MCF 10A (cell line): ENCODE measurements around the gene PTGR3. TPM values are rescaled to one million over a fixed set of nuclear protein-coding genes. Genes with fewer than 3 reads are reported as not detected.
A peak's percentile ranks its signal among the peaks of the same experiment; 100 is the strongest.

Experiments
- BruUV-seq: library from RNA; stranded (reverse); fragments of 400-500 nt; replicated peaks from 2 replicates; lab custom pipeline; 2021; lab: Mats Ljungman, UMichigan
- CTCF ChIA-PET: fragments of 300-600 bp; sonication (Branson Sonifier 250); formaldehyde crosslinking; extraction: SDS; loops from one replicate; lab custom pipeline; 2021; ENCODE audit warnings: antibody characterized with exemption, inconsistent platforms; lab: Yijun Ruan, JAX
- POLR2A ChIA-PET: fragments of 300-600, 350-650 bp; sonication (Branson Sonifier 250); formaldehyde crosslinking; extraction: SDS; loops from one replicate; lab custom pipeline; 2020; ENCODE audit warnings: antibody characterized with exemption, inconsistent platforms; lab: Yijun Ruan, JAX
- DNase-seq: peaks from one replicate; pipeline ENCODE4 v3.0.0-alpha.2; 2018; ENCODE audit not compliant: unreplicated experiment
- H3K27ac Mint-ChIP-seq: one replicate; pipeline ENCODE4 v1.8.0; 2022; ENCODE audit warnings: mild to moderate bottlenecking, low read depth, mixed read lengths; ENCODE audit not compliant: unreplicated experiment
- H3K27me3 Mint-ChIP-seq: one replicate; pipeline ENCODE4 v1.8.0; 2022; ENCODE audit warnings: mixed read lengths; ENCODE audit not compliant: insufficient read depth, unreplicated experiment
- H3K36me3 Mint-ChIP-seq: one replicate; pipeline ENCODE4 v1.8.0; 2022; ENCODE audit warnings: mild to moderate bottlenecking, moderate library complexity, mixed read lengths; ENCODE audit not compliant: insufficient read depth, unreplicated experiment
- H3K4me1 Mint-ChIP-seq: one replicate; pipeline ENCODE4 v1.8.0; 2022; ENCODE audit warnings: mixed read lengths; ENCODE audit not compliant: insufficient read depth, unreplicated experiment
- H3K4me3 Mint-ChIP-seq: one replicate; pipeline ENCODE4 v1.8.0; 2022; ENCODE audit warnings: mild to moderate bottlenecking, moderate library complexity, mixed read lengths; ENCODE audit not compliant: unreplicated experiment
- H3K9me3 Mint-ChIP-seq: one replicate; pipeline ENCODE4 v1.8.0; 2022; ENCODE audit warnings: mixed read lengths; ENCODE audit not compliant: unreplicated experiment
- CTCF ChIP-seq: fragments of 200-600 bp; IDR thresholded peaks from one replicate; pipeline ENCODE4 v1.8.0; 2022; ENCODE audit warnings: antibody characterized with exemption, mild to moderate bottlenecking; ENCODE audit not compliant: unreplicated experiment
- intact Hi-C: fragments of 100-400 bp; cut with micrococcal nuclease; formaldehyde crosslinking; loops from 2 replicates; pipeline ENCODE4 v1.14.1; 2022
- total RNA-seq: library from RNA; stranded (reverse); gene quantifications from 2 replicates; pipeline ENCODE4 v1.2.3, GENCODE V29; 2022

PTGR3 gene
- total RNA-seq, 1 experiment from 2014 or later = 20.6 TPM

- no peaks in the 10 kb centered on the region for H3K9me3 Mint-ChIP-seq
- no peak overlapping the region for H3K4me3 Mint-ChIP-seq
- no peak overlapping the region for H3K27ac Mint-ChIP-seq
- no peak for DNase-seq
- peaks cover 18% of the 10 kb centered on the region for H3K4me1 Mint-ChIP-seq
- POLR2A ChIA-PET = interaction anchor here (0.7 to 1.6 kb wide), 3 partner anchors 9 to 45 kb away, joined by 3 to 6 read pairs (median 5); partner anchors contain the start of gene TSHZ1
- no peaks in the 10 kb centered on the region for H3K27me3 Mint-ChIP-seq
- TF ChIP-seq CTCF = no peak
- CTCF ChIA-PET = no interaction called here
- no TSS peak for BruUV-seq
- H3K36me3 Mint-ChIP-seq = no peaks in the 10 kb centered on the region
- intact Hi-C loops = no loop called here
These were observed 46.2 kb upstream of the PTGR3 start for GRCh38 chr18:75255094-75255493.

GRCh38 chr18:75253784-75254183 lies 44.8 kb upstream of the PTGR3 start:
- POLR2A ChIA-PET = no interaction called here
- CTCF ChIA-PET = no interaction called here
- Mint-ChIP-seq H3K36me3 (no peaks in the 10 kb centered on the region), H3K27me3 (no peaks in the 10 kb centered on the region), H3K27ac (no peak overlapping the region), H3K4me1 (peaks cover 23% of the 10 kb centered on the region), H3K4me3 (no peak overlapping the region), H3K9me3 (no peaks in the 10 kb centered on the region)
- peak; percentile 26 for DNase-seq
- TF ChIP-seq CTCF = no peak
- BruUV-seq = no TSS peak
- intact Hi-C loops = no loop called here

GRCh38 chr18:75253043-75253442 lies 44.1 kb upstream of the PTGR3 start:
- no peaks in the 10 kb centered on the region for H3K27me3 Mint-ChIP-seq
- H3K27ac Mint-ChIP-seq = no peak overlapping the region
- no peaks in the 10 kb centered on the region for H3K9me3 Mint-ChIP-seq
- peaks cover 23% of the 10 kb centered on the region for H3K4me1 Mint-ChIP-seq
- no peak overlapping the region for H3K4me3 Mint-ChIP-seq
- TF ChIP-seq CTCF = no peak
- BruUV-seq = no TSS peak
- CTCF ChIA-PET = no interaction called here
- no peaks in the 10 kb centered on the region for H3K36me3 Mint-ChIP-seq
- POLR2A ChIA-PET = no interaction called here
- intact Hi-C loops = no loop called here
- DNase-seq = no peak

GRCh38 chr18:75252136-75252535 lies 43.2 kb upstream of the PTGR3 start:
- Mint-ChIP-seq H3K4me1 (peaks cover 23% of the 10 kb centered on the region), H3K27me3 (no peaks in the 10 kb centered on the region)
- CTCF ChIA-PET = interaction anchor here (1.3 kb wide), 1 partner anchor 1005 kb away, joined by 8 read pairs; no protein-coding TSS in a partner anchor

More at GRCh38 chr18:75252136-75252535, 43.2 kb upstream of the PTGR3 start:
- intact Hi-C loops = no loop called here
- no TSS peak for BruUV-seq
- no peak for DNase-seq
- Mint-ChIP-seq H3K4me3 (no peak overlapping the region), H3K9me3 (no peaks in the 10 kb centered on the region), H3K36me3 (no peaks in the 10 kb centered on the region), H3K27ac (no peak overlapping the region)
- TF ChIP-seq CTCF = no peak
- POLR2A ChIA-PET = no interaction called here
